Right lung (tissue), 5 donors: ENCODE measurements around the gene CIB4. TPM values are rescaled to one million over a fixed set of nuclear protein-coding genes. Genes with fewer than 3 reads are reported as not detected.

ENCODE experiments used
- DNase-seq, 2 donors: peaks; one replicate each; pipeline ENCODE4 v3.0.0-alpha.2; 2013
- polyA plus RNA-seq, 5 donors: library from polyadenylated mRNA; unstranded; fragments of 120-200 nt; gene quantifications; one replicate each; pipeline versions ENCODE4 v1.2.1 to v1.2.3, GENCODE V29; 2013; ENCODE audit warnings: inconsistent platforms in 1 of 5, low replicate concordance in 1 of 5; ENCODE audit not compliant: insufficient read length in 5 of 5, insufficient read depth in 1 of 5

The CIB4 gene
- polyA plus RNA-seq, 5 donors, result 0.83 to 2.3 (median 1.3) TPM

- DNase-seq, result no peak
These were observed 6.0 kb upstream of the CIB4 start for GRCh38 chr2:26646986-26647672.

GRCh38 chr2:26645762-26646161, 4.6 kb upstream of the CIB4 start:
- DNase-seq, result no peak

DNA sequence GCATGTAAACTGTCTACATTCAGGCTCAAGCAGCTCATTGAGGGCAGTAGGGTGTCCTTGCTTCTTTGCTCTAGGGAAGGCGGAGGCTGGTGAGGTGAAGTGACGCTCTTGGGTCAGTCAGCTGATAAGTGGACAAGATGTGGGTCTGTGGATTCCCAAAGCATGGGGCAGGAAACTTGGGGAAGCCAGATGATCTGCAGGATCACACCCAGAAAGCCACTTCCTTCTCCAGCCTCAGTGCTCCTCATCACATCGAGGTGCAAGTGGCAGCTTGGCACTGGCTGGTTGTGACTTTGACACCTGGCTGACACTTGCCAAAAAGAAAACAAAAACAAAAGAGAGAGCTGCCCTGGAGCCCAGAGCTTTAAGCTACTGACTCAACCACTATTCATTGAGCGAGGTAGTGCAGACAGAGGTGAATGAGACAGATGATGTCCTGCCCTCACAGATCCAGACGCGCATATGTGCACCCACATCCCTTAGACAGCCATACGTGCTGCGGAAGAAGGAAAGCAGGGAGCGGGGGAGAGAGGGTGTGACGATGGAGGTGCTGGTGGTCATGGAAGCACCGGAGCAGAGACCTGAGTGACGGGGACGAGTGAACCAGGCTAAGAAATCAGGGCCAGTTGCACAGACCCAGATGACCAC, 3.1 kb upstream of the CIB4 start:
- DNase-seq, result no peak

DNA sequence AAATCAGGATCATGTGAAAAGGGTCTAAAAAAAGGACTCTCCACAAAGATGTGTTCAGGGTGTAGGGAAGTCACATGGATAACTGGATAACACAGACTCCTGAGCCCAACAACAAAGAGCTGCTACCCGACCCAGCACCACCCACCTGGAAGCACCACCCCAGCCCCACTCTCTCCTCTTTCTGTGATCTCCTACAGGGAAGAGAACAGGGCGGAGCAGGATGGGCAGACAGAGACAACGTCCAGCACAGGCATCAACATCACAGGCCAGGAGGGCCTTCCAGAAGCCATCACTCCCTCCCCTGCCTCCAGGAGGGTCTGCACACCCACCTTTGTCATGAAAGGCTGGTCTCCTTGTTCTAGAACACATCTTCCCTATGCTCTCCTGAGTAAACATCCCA, 1.3 kb upstream of the CIB4 start:
- no peak for DNase-seq

- DNase-seq, result peak; percentile 60 to 64
These were observed 828 bp downstream of the CIB4 start for GRCh38 chr2:26640331-26640745.

GRCh38 chr2:26639685-26640243, 1.4 kb downstream of the CIB4 start:
- DNase-seq, result no peak

GRCh38 chr2:26637811-26638310, 3.3 kb downstream of the CIB4 start:
- DNase-seq, result no peak

GRCh38 chr2:26636935-26637334, 4.2 kb downstream of the CIB4 start:
- DNase-seq, result no peak

- no peak for DNase-seq
These were observed 5.8 kb downstream of the CIB4 start for GRCh38 chr2:26635401-26635800.

DNA sequence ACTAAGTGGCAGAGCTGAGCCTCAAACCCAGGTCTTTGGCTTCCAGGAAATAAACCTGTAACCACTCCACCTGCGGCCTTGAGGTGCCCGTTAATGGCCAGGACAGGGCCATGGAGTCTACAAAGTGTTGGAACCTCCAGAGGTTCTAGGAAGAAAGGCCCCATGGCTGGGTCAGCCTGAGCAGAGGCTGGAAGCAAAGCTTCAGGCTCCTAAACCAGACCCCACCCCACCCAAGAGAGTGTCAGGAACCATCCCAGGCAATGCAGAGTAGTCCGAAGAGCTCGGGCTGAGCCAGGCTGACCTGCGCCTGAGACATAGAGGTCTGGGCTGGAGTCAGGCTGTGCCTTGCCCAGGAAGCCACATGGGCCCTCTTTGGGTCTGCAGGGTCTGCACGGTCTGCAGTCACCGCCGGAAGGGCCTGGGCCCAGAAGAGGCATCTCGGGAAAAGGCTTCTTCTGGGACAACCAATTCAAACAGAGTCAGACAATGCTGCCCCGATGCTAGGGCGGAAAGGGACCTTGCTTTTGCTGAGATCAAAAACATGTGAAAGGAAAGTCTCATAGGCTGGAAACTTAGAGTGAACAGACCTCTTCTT, 6.4 kb downstream of the CIB4 start:
- DNase-seq, result no peak

GRCh38 chr2:26633993-26634595, 7.1 kb downstream of the CIB4 start:
- DNase-seq, result no peak

- no peak for DNase-seq
These were observed 7.7 kb downstream of the CIB4 start for GRCh38 chr2:26633351-26633945.

DNA sequence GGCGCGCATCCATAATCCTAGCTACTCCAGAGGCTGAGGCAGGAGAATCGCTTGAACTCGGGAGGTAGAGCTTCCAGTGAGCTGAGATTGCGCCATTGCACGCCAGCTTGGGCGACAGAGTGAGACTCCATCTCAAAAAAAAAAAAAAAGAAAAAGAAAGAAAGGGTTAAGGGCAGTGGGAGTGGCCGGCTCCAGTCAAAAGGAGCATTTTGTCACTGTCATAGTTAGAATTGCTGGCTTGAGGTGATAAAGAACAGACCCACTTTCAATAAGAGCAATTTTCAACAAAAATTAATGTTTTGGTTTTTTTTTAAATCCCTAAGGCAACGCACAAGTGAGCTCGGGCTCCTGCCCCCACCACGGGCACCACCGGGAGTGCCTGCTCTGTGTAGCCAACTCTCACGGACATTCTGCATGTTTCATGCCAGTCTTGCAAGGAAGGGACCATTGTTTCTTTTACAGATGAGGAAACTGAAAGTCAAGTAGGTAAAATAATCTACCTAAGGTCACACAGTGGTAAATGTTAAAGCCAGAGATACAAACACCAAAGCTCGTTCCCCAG, 8.5 kb downstream of the CIB4 start:
- no peak for DNase-seq

DNA sequence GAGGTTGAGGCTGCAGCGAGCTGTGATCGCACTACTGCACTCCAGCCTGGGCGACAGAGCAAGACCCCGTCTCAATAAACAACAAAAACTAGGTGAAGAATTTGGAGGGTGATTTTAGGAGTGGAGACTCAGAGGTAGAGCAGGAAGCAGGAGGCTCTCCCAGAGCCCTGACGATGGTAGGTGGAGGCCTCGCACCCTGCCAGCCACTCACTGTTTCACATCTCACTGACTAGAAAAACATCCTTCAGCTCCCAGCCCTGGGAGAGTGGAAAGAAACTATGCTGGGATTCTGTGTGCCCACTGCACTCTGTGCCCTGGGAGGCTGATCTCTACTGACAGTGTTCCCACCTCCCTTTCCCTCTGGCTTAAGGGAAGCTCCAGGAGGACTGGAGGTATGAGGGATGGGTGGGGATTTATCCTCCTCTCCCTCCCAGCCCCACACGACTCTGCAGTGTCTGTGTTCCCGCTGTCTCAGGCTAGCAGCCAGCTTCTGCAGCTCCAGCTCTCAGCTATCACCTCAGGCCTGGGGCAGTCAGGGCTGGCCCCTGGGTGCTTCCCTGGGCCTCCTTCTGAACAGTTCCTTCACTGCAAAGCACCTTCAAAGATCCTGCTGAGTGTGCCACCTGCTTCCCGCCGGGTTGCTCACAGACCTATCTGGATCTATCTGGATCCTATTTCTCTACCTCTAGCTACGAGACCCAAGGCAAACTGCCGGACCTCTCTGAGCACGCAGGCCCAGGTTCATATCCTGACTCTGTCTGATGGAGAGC, 9.6 kb downstream of the CIB4 start:
- no peak for DNase-seq

DNA sequence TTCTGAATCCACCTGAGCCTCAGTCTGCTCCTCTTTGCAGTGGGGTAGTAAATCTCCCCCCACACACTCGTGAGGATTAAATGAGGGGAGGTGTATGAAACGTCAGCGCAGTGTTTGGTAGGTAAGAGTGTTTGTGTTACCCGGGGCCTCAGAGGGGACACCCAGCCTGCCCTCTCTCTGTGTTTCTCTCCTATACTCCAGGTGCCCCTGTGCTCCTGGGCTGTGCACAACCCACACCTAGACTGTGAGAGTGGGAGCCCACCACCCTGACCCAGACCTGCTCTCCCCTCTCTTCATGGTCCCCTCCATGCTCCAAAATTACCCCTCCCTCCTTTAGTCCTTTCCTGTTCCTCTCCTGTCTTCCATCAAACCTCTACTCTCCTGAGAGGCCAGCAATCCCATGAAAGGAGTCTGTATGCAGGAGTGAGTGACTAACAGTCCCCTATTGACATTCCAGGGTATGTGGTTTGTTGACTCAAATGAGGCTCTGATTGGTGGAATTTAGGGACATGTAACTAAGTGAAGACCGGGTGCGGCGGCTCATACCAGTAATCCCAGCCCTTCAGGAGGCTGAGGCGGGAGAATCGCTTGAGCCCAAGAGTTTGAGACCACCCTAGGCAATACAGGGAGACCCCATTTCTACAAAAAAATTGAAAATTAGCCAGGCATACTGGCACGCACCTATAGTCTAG, 10.4 kb downstream of the CIB4 start:
- no peak for DNase-seq

DNA sequence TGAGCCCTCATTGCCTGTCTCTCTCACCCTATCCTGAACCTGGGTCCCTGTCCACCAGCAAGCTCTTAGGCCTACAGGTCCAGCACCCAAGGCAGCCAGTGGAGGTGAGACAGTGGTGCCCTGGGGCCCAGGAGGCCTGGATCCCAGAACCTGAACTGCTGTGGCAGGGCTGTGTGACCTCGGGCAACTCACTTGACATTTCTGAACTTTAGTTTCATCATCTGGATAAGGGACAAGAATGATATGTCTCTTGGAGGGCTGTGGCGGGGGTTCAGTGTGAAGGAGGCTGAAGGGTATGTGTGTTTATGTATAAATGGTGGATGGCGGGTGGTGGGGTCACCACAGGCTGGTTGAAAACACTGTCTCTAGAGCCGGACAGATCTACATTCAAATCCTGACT, 10.9 kb downstream of the CIB4 start:
- DNase-seq, result no peak

- DNase-seq, result no peak
These were observed 11.4 kb downstream of the CIB4 start for GRCh38 chr2:26629751-26630150.

DNA sequence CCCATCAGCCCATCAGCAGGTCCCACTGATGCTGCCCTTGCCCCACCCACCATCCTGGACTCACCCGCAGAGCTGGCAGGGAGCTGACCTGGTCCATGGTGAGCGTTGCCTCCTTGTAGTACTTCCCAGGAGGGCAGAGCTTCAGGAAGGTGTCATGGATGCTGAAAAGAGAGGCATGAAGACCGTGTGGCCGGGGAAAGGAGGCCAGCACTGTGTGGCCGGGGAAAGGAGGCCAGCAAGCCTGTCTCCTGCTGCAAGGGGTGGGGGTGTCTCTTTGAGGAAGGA, 11.9 kb downstream of the CIB4 start:
- no peak for DNase-seq

- no peak for DNase-seq
These were observed 12.4 kb downstream of the CIB4 start for GRCh38 chr2:26628561-26629345.
